ENCODE data around the gene MTCL1. TPM values are rescaled to one million over a fixed set of nuclear protein-coding genes. Genes with fewer than 3 reads are reported as not detected.

MTCL1 gene
- total and polyA plus RNA-seq, 10 of the 15 experiments (the other 5 are each of a cell fraction or from before 2014, with no cell fraction given): 0.03 to 0.36 (median 0.13) TPM; not detected in 4

DNA sequence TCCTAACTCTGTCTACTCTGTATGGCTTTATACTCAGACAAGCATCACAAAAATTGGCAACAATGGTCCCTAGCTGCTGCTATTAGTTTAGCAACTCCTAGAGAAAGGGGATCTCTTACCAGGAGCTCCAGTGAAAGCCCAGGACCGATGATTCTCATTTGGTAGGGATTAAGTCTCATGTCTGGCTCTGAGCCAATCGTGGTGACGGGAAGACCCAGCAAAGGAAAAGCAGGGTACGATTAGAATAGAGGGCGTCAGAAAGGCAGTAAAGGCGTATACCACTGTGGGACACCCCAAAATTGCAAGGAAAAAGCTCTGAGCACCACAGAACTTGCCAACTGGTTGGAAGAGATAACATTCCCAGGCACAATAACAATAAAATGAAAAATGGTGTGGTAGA, 129.5 kb downstream of the MTCL1 start:
- H3K4me2 ChIP-seq (ENCODE audit: control insufficient read depth, insufficient read depth): no peak overlapping the region
- BruUV-seq (replicated peaks): no TSS peak
- ATAC-seq (no peak), DNase-seq (ENCODE audit: low read depth, low spot score) (no peak), FAIRE-seq (no peak)
- ChIA-PET CTCF (no interaction called here), POLR2A (no interaction called here), SMC1A (ENCODE audit: uncharacterized antibody, unreplicated experiment) (no interaction called here), RAD21 (ENCODE audit: unreplicated experiment) (no interaction called here)
- no peak overlapping the region for H3K4me3 ChIP-seq
- H3K9me3 ChIP-seq (replicated peaks; ENCODE audit: control insufficient read depth, insufficient read depth, low read length): no peaks in the 10 kb centered on the region; the same call in 2 of the 3 replicates
- peaks cover 1 to 3% of the 10 kb centered on the region in 2 experiments; a peak in 1 of 4 replicates for H3K27me3 ChIP-seq (replicated peaks in 1 of 2; ENCODE audit: control insufficient read depth in 2 of 2, insufficient read depth in 2 of 2, low read length in 1 of 2)
- H4K20me1 ChIP-seq (ENCODE audit: control insufficient read depth, insufficient read depth): no peaks in the 10 kb centered on the region
- H3K9ac ChIP-seq (ENCODE audit: control insufficient read depth, insufficient read depth, low read length): no peak overlapping the region
- H2AFZ ChIP-seq (ENCODE audit: control insufficient read depth, low read depth, low read length): no peak overlapping the region
- in situ Hi-C loops (cut with MboI): loop anchor here (25.0 kb wide), 2 partner anchors 127 to 1477 kb away; no protein-coding TSS in a partner anchor
- WGBS (ENCODE audit: insufficient coverage, insufficient replicate concordance, low lambda C conversion rate, missing lambda C conversion rate): 30% methylated on average over 6 of the region's 6 CpGs
- no peaks in the 10 kb centered on the region for H3K36me3 ChIP-seq (ENCODE audit: control insufficient read depth in 2 of 2, insufficient read depth in 2 of 2, low read length in 1 of 2)
- H3K4me1 ChIP-seq (ENCODE audit: control insufficient read depth, insufficient read depth, low read length): no peaks in the 10 kb centered on the region
- no peaks in the 10 kb centered on the region for H3K79me2 ChIP-seq (ENCODE audit: control insufficient read depth, insufficient read depth, low read length)
- TF ChIP-seq, protein P1, sequence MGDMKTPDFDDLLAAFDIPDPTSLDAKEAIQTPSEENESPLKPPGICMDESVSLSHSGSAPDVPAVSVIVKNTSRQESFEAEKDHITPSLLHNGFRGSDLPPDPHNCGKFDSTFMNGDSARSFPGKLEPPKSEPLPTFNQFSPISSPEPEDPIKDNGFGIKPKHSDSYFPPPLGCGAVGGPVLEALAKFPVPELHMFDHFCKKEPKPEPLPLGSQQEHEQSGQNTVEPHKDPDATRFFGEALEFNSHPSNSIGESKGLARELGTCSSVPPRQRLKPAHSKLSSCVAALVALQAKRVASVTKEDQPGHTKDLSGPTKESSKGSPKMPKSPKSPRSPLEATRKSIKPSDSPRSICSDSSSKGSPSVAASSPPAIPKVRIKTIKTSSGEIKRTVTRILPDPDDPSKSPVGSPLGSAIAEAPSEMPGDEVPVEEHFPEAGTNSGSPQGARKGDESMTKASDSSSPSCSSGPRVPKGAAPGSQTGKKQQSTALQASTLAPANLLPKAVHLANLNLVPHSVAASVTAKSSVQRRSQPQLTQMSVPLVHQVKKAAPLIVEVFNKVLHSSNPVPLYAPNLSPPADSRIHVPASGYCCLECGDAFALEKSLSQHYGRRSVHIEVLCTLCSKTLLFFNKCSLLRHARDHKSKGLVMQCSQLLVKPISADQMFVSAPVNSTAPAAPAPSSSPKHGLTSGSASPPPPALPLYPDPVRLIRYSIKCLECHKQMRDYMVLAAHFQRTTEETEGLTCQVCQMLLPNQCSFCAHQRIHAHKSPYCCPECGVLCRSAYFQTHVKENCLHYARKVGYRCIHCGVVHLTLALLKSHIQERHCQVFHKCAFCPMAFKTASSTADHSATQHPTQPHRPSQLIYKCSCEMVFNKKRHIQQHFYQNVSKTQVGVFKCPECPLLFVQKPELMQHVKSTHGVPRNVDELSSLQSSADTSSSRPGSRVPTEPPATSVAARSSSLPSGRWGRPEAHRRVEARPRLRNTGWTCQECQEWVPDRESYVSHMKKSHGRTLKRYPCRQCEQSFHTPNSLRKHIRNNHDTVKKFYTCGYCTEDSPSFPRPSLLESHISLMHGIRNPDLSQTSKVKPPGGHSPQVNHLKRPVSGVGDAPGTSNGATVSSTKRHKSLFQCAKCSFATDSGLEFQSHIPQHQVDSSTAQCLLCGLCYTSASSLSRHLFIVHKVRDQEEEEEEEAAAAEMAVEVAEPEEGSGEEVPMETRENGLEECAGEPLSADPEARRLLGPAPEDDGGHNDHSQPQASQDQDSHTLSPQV (IDR thresholded peaks at IDR 0.05): no peak
- TF ChIP-seq SUZ12 (IDR thresholded peaks at IDR 0.05; ENCODE audit: unreplicated experiment): no peak
- TF ChIP-seq, protein P2, sequence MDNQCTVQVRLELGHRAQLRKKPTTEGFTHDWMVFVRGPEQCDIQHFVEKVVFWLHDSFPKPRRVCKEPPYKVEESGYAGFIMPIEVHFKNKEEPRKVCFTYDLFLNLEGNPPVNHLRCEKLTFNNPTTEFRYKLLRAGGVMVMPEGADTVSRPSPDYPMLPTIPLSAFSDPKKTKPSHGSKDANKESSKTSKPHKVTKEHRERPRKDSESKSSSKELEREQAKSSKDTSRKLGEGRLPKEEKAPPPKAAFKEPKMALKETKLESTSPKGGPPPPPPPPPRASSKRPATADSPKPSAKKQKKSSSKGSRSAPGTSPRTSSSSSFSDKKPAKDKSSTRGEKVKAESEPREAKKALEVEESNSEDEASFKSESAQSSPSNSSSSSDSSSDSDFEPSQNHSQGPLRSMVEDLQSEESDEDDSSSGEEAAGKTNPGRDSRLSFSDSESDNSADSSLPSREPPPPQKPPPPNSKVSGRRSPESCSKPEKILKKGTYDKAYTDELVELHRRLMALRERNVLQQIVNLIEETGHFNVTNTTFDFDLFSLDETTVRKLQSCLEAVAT (IDR thresholded peaks at IDR 0.05): no peak
- TF ChIP-seq, protein P3, sequence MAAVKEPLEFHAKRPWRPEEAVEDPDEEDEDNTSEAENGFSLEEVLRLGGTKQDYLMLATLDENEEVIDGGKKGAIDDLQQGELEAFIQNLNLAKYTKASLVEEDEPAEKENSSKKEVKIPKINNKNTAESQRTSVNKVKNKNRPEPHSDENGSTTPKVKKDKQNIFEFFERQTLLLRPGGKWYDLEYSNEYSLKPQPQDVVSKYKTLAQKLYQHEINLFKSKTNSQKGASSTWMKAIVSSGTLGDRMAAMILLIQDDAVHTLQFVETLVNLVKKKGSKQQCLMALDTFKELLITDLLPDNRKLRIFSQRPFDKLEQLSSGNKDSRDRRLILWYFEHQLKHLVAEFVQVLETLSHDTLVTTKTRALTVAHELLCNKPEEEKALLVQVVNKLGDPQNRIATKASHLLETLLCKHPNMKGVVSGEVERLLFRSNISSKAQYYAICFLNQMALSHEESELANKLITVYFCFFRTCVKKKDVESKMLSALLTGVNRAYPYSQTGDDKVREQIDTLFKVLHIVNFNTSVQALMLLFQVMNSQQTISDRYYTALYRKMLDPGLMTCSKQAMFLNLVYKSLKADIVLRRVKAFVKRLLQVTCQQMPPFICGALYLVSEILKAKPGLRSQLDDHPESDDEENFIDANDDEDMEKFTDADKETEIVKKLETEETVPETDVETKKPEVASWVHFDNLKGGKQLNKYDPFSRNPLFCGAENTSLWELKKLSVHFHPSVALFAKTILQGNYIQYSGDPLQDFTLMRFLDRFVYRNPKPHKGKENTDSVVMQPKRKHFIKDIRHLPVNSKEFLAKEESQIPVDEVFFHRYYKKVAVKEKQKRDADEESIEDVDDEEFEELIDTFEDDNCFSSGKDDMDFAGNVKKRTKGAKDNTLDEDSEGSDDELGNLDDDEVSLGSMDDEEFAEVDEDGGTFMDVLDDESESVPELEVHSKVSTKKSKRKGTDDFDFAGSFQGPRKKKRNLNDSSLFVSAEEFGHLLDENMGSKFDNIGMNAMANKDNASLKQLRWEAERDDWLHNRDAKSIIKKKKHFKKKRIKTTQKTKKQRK (IDR thresholded peaks at IDR 0.05; ENCODE audit: low read depth, low read length): no peak
- no peak for TF ChIP-seq STAT1 (conservative IDR thresholded peaks at IDR 0.05)
- TF ChIP-seq SMAD1 (IDR thresholded peaks at IDR 0.05; ENCODE audit: low read depth, partially characterized antibody): no peak
- no peak for TF ChIP-seq TCF3 (IDR thresholded peaks at IDR 0.05; ENCODE audit: borderline replicate concordance, insufficient read depth, low read depth, low read length)
- intact Hi-C loops (cut with micrococcal nuclease; ENCODE audit: unreplicated experiment): no loop called here
- H3K27ac ChIP-seq (ENCODE audit: control insufficient read depth, insufficient read depth): no peak overlapping the region

All from GM12878 (cell line).